ENCODE data around the gene MAPK8.

Gene MAPK8

DNA sequence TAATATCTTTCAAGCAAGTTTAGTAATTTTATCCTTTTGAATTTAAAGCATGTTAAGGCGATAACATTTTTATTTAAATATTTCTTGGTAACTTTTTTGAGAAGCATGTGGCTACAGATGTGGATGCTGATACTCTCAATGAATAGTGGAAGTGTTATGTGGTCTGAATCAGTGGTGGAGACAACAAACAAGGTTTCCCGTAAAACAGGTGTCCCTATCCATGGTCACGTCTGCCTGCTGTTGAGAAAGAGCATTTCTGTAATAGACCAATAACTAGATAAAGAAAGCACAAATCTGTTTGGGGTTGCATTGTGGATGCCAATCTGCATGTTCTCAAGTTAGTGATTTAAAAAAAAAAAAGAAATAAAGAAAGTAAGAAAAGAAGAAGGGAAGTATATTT lies 13.9 kb upstream of the MAPK8 start:
- DNase-seq, result no peak

DNA sequence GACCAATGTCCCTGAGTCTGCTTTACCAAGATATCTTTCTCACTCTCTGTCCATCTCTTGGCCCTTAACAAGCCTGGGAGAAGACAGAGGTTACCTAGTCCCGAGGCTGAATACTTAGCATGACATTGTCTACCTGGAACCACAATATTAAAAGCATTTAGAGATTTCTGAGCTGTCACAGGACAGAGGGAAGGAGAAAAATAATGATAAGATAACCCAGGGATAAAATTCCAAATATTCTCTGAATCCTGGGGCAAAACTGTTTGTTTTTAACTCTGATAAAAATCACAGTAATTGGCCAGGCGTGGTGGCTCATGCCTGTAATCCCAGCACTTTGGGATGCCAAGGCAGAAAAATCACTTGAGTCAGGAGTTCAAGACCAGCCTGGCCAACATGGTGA lies 12.0 kb upstream of the MAPK8 start:
- DNase-seq, result no peak

GRCh38 chr10:48296576-48297098 lies 9.8 kb upstream of the MAPK8 start:
- DNase-seq, result no peak

DNA sequence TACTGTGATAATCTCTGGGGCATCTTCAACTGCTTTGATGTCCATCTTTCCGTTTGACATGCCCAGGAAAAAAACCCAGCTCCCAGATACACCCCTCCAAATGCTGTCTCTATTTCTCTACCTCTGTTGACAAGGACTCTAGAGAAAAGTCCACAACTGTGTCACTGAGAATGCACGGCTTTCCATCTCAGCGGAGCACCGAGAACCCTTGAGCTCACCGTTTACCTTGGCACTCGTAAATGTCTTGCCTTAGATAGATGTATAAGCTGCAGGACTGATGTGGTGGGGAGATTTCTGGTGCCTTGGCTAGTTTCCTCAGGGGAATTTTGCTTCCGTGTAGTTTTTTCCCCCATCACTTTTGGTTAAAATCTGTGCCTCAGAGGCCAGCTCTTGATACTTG lies 7.4 kb upstream of the MAPK8 start:
- no peak for DNase-seq

DNA sequence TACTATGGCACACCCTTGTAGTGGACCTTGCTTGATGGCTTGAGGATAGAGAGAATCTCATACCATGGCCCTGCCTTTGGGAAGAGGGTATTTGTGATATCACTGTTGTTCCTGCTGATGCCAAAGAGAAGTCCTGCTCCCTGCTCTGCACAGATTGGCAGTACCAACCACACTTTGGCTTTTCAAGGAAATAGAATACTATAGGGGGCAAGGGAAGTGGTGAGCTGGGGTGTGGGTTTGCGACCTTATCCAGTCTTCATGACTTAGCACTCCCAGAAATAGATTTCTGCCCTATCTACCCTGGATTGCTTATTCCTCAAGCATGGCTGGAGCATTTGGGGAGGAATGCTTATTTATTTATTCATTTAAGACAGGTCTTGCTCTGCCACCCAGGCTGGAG lies 6.8 kb upstream of the MAPK8 start:
- no peak for DNase-seq

- no peak for DNase-seq
These were observed 5.9 kb upstream of the MAPK8 start for GRCh38 chr10:48300556-48300955.

GRCh38 chr10:48302515-48303476 lies 3.7 kb upstream of the MAPK8 start:
- no peak for DNase-seq

- no peak for DNase-seq
These were observed 592 bp upstream of the MAPK8 start for GRCh38 chr10:48305905-48306264.

DNA sequence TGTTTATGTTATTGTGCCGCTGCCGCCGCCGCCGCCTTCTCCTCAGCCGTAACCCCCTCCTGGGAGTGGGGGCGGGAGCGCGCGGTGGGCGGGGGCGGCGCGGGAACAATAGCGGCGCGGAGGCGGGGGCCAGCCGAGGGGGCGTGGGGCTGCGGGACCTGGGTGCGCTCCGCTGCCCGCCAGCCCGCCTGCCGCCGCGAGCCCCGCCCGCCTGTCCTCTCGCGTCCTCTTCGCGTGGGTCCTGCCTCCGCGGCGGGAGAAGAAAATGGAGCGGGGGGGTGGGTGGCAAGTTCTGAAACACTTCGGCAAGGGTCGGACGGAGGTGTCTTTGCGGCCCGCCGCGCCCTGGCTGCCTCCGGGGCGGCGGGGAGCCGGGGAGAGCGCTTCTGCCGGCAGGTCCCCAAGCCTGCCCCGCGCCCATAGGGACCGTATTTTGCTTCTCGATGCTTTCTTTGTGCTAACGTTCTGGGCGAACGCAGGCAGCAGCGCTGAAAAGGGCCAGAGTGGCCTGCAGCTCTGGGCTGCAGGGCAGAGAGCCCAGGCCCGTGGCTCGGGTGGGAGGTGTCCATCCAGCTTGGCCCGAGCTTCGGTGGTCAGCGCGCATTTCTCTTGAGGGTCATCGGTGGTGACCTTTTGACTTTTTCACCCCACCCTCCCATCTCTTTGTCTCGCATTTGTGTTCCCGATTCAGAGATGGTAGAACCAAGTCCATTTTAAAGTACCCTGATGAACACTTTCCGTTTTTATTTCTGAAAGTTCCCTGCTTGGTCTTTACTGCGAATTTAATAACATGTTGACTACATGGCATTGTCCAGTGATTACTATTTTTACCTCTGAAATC lies 613 bp downstream of the MAPK8 start:
- DNase-seq, result peak; percentile 51 to 81 (median 62)

GRCh38 chr10:48307711-48308018 lies 1.2 kb downstream of the MAPK8 start:
- no peak for DNase-seq

DNA sequence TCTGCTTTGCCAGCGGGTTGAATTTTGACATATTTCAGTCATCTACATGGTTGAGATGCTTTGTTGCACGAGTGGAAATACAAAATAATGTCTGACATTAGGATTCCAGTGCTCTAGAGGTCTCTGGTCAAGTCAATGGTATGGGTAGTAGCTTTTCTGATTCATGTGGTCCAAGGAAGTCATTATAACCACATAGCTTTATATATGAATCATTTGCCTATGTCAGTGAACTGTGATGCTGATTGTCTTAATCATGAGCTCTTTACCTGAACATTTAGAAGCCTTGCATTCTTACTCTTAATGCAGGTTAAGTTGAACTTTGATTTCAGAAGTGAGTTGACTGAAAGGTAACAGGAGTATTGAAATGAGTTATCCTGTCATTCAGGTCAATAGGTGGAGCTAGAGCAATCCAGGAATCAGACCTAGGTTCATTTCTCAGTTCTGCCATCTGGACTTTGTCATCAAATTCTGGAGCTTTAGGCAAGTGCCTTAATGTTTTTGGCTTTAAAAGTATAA lies 3.3 kb downstream of the MAPK8 start:
- DNase-seq, result no peak

DNA sequence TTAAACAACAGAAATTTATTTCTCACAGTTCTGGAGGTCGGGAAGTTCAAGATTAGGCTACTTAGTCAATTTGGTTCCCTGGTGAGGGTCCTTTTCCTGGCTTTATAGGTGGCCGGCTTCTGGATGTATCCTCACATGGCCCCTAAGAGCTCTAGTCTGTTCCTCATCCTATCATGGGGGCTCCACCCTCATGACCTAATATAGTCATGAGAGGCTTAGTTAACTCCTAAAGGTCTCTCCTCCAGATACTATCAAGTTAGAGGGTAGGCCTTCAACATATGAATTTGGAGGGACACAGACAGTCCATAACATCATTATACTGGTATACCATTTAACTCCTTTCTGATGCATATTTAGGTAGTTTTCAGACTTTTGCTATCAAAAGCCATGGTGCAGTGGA lies 7.6 kb downstream of the MAPK8 start:
- DNase-seq, result peak in 1 of 4 experiments; percentile 21

- DNase-seq, result no peak
These were observed 9.8 kb downstream of the MAPK8 start for GRCh38 chr10:48316236-48316635.

GRCh38 chr10:48317321-48317990 lies 11.0 kb downstream of the MAPK8 start:
- DNase-seq, result no peak

DNA sequence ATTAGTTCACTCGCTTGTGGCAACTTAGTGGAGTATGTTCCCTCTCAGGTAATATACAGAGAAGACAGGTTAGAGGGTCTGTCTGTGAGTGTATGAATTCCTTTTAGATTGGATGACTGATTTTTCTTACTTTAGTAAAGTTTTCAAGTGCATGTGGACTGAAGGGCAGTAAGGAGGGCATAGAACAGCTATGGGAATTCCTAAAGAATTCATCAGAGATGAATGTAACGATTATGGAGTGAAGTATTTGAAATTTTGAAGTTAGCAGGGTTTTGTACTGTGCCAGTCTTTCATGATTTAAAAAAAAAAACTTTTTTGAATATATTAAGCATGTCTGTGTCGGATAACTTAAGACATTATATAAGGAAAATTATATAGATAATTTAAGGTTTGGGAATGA lies 15.5 kb downstream of the MAPK8 start:
- no peak for DNase-seq

- DNase-seq, result no peak
These were observed 18.1 kb downstream of the MAPK8 start for GRCh38 chr10:48324580-48324979.

DNA sequence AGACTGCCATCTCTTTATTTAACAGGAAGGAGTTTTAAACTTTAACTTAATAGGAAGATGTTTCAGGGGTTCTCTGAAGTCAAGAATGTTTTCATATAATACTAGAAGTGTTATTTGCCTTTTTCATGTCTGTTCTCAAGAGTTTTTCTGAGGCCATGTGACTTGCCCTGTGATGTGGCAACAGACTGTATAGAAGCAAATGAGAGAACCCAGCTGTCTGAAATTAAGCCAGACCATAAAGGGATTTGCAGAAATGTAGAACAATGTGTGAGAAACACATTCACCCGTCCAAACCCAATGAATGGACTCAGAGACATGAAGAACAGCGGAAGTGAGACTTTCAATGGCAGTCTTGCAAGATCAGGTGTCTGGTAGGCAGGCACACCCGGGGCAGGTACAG lies 23.8 kb downstream of the MAPK8 start:
- DNase-seq, result peak in 3 of 4 experiments; percentile 8 to 19 (median 14)

- no peak for DNase-seq
These were observed 25.0 kb downstream of the MAPK8 start for GRCh38 chr10:48331436-48331835.

GRCh38 chr10:48332166-48332870 lies 25.8 kb downstream of the MAPK8 start:
- DNase-seq, result no peak

- DNase-seq, result no peak
These were observed 26.4 kb downstream of the MAPK8 start for GRCh38 chr10:48332871-48333216.

- DNase-seq, result no peak
These were observed 27.4 kb downstream of the MAPK8 start for GRCh38 chr10:48333856-48334255.

DNA sequence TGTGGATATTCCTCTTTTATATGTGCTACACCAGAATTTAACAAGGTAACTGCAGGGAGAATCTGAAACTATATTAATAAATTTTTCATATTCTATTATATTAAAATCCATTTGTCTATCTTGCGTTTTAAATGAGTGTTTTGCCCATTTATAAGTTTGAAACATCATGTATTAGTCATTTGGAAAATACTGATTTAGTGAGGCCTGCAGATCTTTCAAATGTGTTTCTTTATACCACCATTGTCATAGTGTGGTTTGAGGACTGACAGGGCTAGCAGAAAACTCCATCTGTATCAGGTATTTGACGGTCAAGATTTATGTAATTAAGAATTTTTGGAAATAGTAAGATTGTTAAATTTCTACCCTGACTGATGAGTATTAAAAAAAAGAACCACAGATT lies 29.3 kb downstream of the MAPK8 start:
- no peak for DNase-seq
